Breast epithelium (tissue), 4 donors: Measurements from ENCODE around the gene MACROD2. TPM values are rescaled to one million over a fixed set of nuclear protein-coding genes. Genes with fewer than 3 reads are reported as not detected.

Experiments used
- DNase-seq, 2 donors: peaks; one replicate each; pipeline ENCODE4 v3.0.0-alpha.2; 2019; ENCODE audit warnings: low spot score in 2 of 2
- H3K27ac ChIP-seq, 2 donors: fragments of 200-600 bp; sonication (generic) in 1 of 2; one replicate each; pipeline ENCODE4 v1.5.1; 2016 to 2019; ENCODE audit warnings: mild to moderate bottlenecking in 1 of 2
- H3K27me3 ChIP-seq, 2 donors: fragments of 200-600 bp; sonication (generic) in 1 of 2; one replicate each; pipeline versions ENCODE4 v1.5.1 to v1.6.0; 2017 to 2019; ENCODE audit warnings: control low read depth in 1 of 2, mild to moderate bottlenecking in 1 of 2
- H3K36me3 ChIP-seq: fragments of 200-600 bp; one replicate; pipeline ENCODE4 v1.5.1; 2019
- H3K4me1 ChIP-seq, 2 donors: fragments of 200-600 bp; sonication (generic); one replicate each; pipeline ENCODE4 v1.5.1; 2016 to 2019; ENCODE audit warnings: control low read depth in 1 of 2
- H3K4me3 ChIP-seq, 3 donors: fragments of 200-600 bp; sonication (generic); 1 replicate in 2 of 3; 2 replicates in 1 of 3; pipeline ENCODE4 v1.5.1; 2016 to 2019; ENCODE audit warnings: mild to moderate bottlenecking in 3 of 3, moderate library complexity in 2 of 3
- H3K9me3 ChIP-seq, 2 donors: fragments of 200-600 bp; sonication (generic) in 1 of 2; one replicate each; pipeline ENCODE4 v1.5.1; 2016 to 2019; ENCODE audit warnings: control low read depth in 1 of 2
- CTCF ChIP-seq, 3 donors: fragments of 450-650 bp; IDR thresholded peaks; one replicate each; pipeline ENCODE4 v1.5.1; 2016 to 2017; ENCODE audit warnings: antibody characterized with exemption in 3 of 3, mild to moderate bottlenecking in 3 of 3, moderate library complexity in 3 of 3
- POLR2A ChIP-seq: fragments of 450-650 bp; IDR thresholded peaks from one replicate; pipeline ENCODE4 v1.6.1; 2016; ENCODE audit warnings: antibody characterized with exemption, mild to moderate bottlenecking, moderate library complexity
- POLR2AphosphoS5 ChIP-seq, 3 donors: sonication (generic); formaldehyde crosslinking; IDR thresholded peaks; one replicate each; pipeline ENCODE4 v1.6.1; 2017; ENCODE audit warnings: antibody characterized with exemption in 3 of 3
- intact Hi-C: fragments of 100-400 bp; cut with DNase I; formaldehyde crosslinking; loops from one replicate; pipeline ENCODE4 v1.15.1; 2023; ENCODE audit warnings: low total_unique reads
- total RNA-seq, 3 donors: library from RNA; depleted of rRNA; stranded (reverse); fragments of >200 nt; gene quantifications; one replicate each; pipeline ENCODE4 v1.1.0, GENCODE V29; 2016

Gene MACROD2
- total RNA-seq, 3 donors from 2014 or later: 6.7 to 26.8 (median 8.8) TPM

- intact Hi-C loops: no loop called here
- no peaks in the 10 kb centered on the region for H3K4me1 ChIP-seq
- no peak for DNase-seq
- H3K4me3 ChIP-seq: no peak overlapping the region
- no peaks in the 10 kb centered on the region for H3K9me3 ChIP-seq
- TF ChIP-seq CTCF (IDR thresholded peaks at IDR 0.05) (no peak), POLR2A (no peak), POLR2AphosphoS5 (IDR thresholded peaks at IDR 0.05) (no peak)
- H3K27me3 ChIP-seq: no peaks in the 10 kb centered on the region
- H3K27ac ChIP-seq: no peak overlapping the region
- no peaks in the 10 kb centered on the region for H3K36me3 ChIP-seq
Observed at GRCh38 chr20:14600527-14600926, 605.2 kb downstream of the MACROD2 start.

DNA sequence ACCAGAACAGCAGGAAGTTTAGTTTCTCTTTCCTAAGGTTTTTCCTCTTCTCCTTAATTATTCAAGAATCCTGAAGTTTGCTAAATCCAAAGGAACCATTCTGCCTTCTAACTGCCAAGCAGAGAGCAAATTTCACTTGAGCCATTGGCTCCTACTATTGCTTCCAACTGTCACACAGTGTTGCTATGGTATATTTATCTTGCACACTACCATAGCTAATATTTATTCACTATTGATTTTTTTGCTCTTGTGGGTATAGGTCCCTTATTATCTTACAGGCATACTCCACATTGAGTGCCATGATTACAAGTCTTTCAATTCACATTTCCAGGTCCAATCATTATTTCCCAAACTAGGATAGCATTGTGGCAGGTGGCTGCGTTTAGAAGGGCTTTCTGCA, 608.8 kb downstream of the MACROD2 start:
- TF ChIP-seq POLR2AphosphoS5 (IDR thresholded peaks at IDR 0.05): no peak
- TF ChIP-seq POLR2A: no peak
- TF ChIP-seq CTCF (IDR thresholded peaks at IDR 0.05): no peak
- Histone ChIP-seq H3K27me3 (no peaks in the 10 kb centered on the region), H3K9me3 (no peaks in the 10 kb centered on the region), H3K4me1 (no peaks in the 10 kb centered on the region), H3K4me3 (no peak overlapping the region), H3K36me3 (no peaks in the 10 kb centered on the region), H3K27ac (no peak overlapping the region)
- no peak for DNase-seq
- intact Hi-C loops: no loop called here

DNA sequence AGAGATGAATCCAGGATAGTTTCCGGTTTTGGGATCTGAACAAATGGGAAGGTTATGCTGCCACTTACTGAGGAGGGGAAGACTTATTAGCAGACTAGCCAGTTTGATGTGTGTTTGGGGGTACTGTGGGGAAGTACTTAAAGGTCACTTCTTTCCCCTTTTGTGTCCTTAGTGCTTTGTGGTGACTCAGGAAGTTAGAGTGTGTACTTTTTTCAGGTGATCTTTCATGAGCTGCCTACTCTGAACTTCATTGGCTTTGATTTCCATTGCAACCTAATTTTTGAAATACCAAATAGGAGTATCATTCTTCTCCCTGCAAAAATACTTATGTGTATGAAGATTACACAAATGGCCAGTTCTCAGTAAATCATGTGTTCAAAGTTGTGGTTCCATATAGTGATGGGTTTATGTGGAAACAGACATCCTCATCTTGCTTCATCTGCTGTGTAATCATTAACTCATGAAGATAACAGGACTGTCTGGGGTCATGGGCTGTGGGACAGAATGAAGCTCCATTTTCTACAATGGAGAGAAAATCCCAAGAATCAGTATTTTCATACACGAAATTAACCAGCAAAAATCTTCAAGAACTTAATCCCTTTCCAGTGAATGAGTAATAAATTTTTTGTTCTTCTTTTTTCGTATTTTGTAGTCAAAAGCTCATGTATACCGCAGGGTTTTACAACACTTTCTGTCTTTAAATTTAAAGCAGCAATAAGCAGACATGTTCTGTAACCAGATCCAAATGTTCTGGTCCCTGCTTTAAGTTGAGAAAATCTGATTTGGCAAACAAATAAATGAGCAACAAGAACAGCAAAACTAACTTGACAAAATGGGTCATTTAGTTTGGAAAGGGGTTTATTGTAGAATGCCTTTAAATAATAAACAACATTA, 614.3 kb downstream of the MACROD2 start:
- no peak for TF ChIP-seq CTCF (IDR thresholded peaks at IDR 0.05)
- no peak for TF ChIP-seq POLR2AphosphoS5 (IDR thresholded peaks at IDR 0.05)
- H3K4me3 ChIP-seq: no peak overlapping the region
- intact Hi-C loops: no loop called here

GRCh38 chr20:14611479-14611878, 616.2 kb downstream of the MACROD2 start:
- Histone ChIP-seq H3K9me3 (no peaks in the 10 kb centered on the region), H3K4me3 (no peak overlapping the region), H3K27ac (no peak overlapping the region), H3K4me1 (no peaks in the 10 kb centered on the region), H3K27me3 (no peaks in the 10 kb centered on the region), H3K36me3 (no peaks in the 10 kb centered on the region)
- no peak for DNase-seq
- TF ChIP-seq CTCF (IDR thresholded peaks at IDR 0.05): no peak
- intact Hi-C loops: no loop called here

More for the DNA sequence above, 614.3 kb downstream of the MACROD2 start:
- Histone ChIP-seq H3K9me3 (no peaks in the 10 kb centered on the region), H3K27ac (no peak overlapping the region), H3K27me3 (no peaks in the 10 kb centered on the region), H3K4me1 (no peaks in the 10 kb centered on the region), H3K36me3 (no peaks in the 10 kb centered on the region)
- no peak for DNase-seq

GRCh38 chr20:14612391-14612790, 617.1 kb downstream of the MACROD2 start:
- TF ChIP-seq POLR2AphosphoS5 (IDR thresholded peaks at IDR 0.05): no peak
- TF ChIP-seq CTCF (IDR thresholded peaks at IDR 0.05): no peak
- TF ChIP-seq POLR2A: no peak
- Histone ChIP-seq H3K27ac (no peak overlapping the region), H3K4me3 (no peak overlapping the region), H3K27me3 (no peaks in the 10 kb centered on the region), H3K36me3 (no peaks in the 10 kb centered on the region), H3K9me3 (no peaks in the 10 kb centered on the region), H3K4me1 (no peaks in the 10 kb centered on the region)
- intact Hi-C loops: no loop called here
- DNase-seq: no peak
